IPS DF 6.9 (cell line): Measurements from ENCODE around the gene AS3MT.
A peak's percentile ranks its signal among the peaks of the same experiment; 100 is the strongest.
"Not testable (repeated sequence)": the region's sequence is repeated elsewhere in the genome, so short reads cannot be mapped to it uniquely, and the experiment has no call there.

ENCODE experiments used
- DNase-seq: peaks from one replicate; pipeline ENCODE4 v3.0.0-alpha.2; 2013; ENCODE audit warnings: low read depth, low spot score
- H3K27ac ChIP-seq: one replicate; pipeline ENCODE4 v1.5.1; 2013; ENCODE audit warnings: low read length, control low read depth
- H3K27me3 ChIP-seq: 2 replicates; pipeline ENCODE4 v1.6.1; 2013; ENCODE audit warnings: mild to moderate bottlenecking, low read length; ENCODE audit not compliant: control insufficient read depth, insufficient read depth
- H3K36me3 ChIP-seq: 2 replicates; pipeline ENCODE4 v1.6.1; 2013; ENCODE audit warnings: low read length; ENCODE audit not compliant: control insufficient read depth, insufficient read depth
- H3K4me1 ChIP-seq: 2 replicates; pipeline ENCODE4 v1.6.1; 2013; ENCODE audit warnings: low read length; ENCODE audit not compliant: control insufficient read depth, insufficient read depth
- H3K4me3 ChIP-seq: 2 replicates; pipeline ENCODE4 v1.5.1; 2013; ENCODE audit warnings: mild to moderate bottlenecking, low read length
- H3K9me3 ChIP-seq: 2 replicates; pipeline ENCODE4 v1.6.1; 2013; ENCODE audit warnings: low read length, inconsistent platforms; ENCODE audit not compliant: control insufficient read depth, insufficient read depth
- WGBS: extraction: QIAGEN DNeasy Blood & Tissue Kit; methylation state at CpG from one replicate; pipeline ENCODE4 v1.1.7; 2013; ENCODE audit warnings: mixed read lengths, missing lambda C conversion rate; ENCODE audit not compliant: insufficient read length, insufficient coverage; 5-methylcytosine and 5-hydroxymethylcytosine counted together

The AS3MT gene

GRCh38 chr10:102919246-102919959 lies 50.1 kb downstream of the AS3MT start:
- no peak for DNase-seq
- Histone ChIP-seq H3K4me3 (peak overlapping the region; percentile 94), H3K27ac (no peak overlapping the region), H3K4me1 (peaks cover 7% of the 10 kb centered on the region), H3K9me3 (no peaks in the 10 kb centered on the region), H3K27me3 (peaks cover 9% of the 10 kb centered on the region; the same call in 1 of the 2 replicates), H3K36me3 (peaks cover 2% of the 10 kb centered on the region; the same call in 1 of the 2 replicates)
- whole genome bisulfite sequencing, result no CpG with 5 or more reads among the region's 47 CpGs

- DNase-seq, result no peak
- H3K36me3 ChIP-seq, result peaks cover 2% of the 10 kb centered on the region; the same call in 1 of the 2 replicates
- H3K4me1 ChIP-seq, result peaks cover 7% of the 10 kb centered on the region
- no peaks in the 10 kb centered on the region for H3K9me3 ChIP-seq
- peak overlapping the region; percentile 94; the same call in 1 of the 2 replicates for H3K4me3 ChIP-seq
- WGBS, result no CpG with 5 or more reads among the region's 9 CpGs
- H3K27me3 ChIP-seq, result peaks cover 9% of the 10 kb centered on the region; the same call in 1 of the 2 replicates
- no peak overlapping the region for H3K27ac ChIP-seq
Measured at GRCh38 chr10:102919992-102920739, 50.9 kb downstream of the AS3MT start.

GRCh38 chr10:102923601-102924000 lies 54.3 kb downstream of the AS3MT start:
- Histone ChIP-seq H3K9me3 (no peaks in the 10 kb centered on the region), H3K27me3 (peaks cover 9% of the 10 kb centered on the region; the same call in 1 of the 2 replicates), H3K4me1 (peaks cover 7% of the 10 kb centered on the region), H3K4me3 (no peak overlapping the region), H3K36me3 (peaks cover 2% of the 10 kb centered on the region; the same call in 1 of the 2 replicates), H3K27ac (no peak overlapping the region)
- DNase-seq, result no peak

GRCh38 chr10:102926842-102927241 lies 57.6 kb downstream of the AS3MT start:
- H3K27ac ChIP-seq, result no peak overlapping the region
- H3K9me3 ChIP-seq, result no peaks in the 10 kb centered on the region
- H3K27me3 ChIP-seq, result no peaks in the 10 kb centered on the region
- DNase-seq, result no peak
- no peak overlapping the region for H3K4me3 ChIP-seq
- H3K4me1 ChIP-seq, result no peaks in the 10 kb centered on the region
- WGBS, result no CpG with 5 or more reads among the region's 6 CpGs
- H3K36me3 ChIP-seq, result no peaks in the 10 kb centered on the region

- Histone ChIP-seq H3K27ac (no peak overlapping the region), H3K9me3 (no peaks in the 10 kb centered on the region), H3K4me1 (no peaks in the 10 kb centered on the region), H3K4me3 (no peak overlapping the region), H3K36me3 (no peaks in the 10 kb centered on the region), H3K27me3 (no peaks in the 10 kb centered on the region)
- DNase-seq, result no peak
- no CpG with 5 or more reads among the region's 12 CpGs for WGBS
Measured at GRCh38 chr10:102927311-102928010, 58.2 kb downstream of the AS3MT start.

- no CpG with 5 or more reads among the region's 5 CpGs for WGBS
- H3K36me3 ChIP-seq, H3K27ac ChIP-seq, H3K4me1 ChIP-seq, H3K9me3 ChIP-seq, H3K27me3 ChIP-seq, H3K4me3 ChIP-seq, DNase-seq: not testable (repeated sequence)
Measured at GRCh38 chr10:102928442-102928841, 59.2 kb downstream of the AS3MT start.

GRCh38 chr10:102930720-102931119 lies 61.5 kb downstream of the AS3MT start:
- Histone ChIP-seq H3K4me3 (no peak overlapping the region), H3K27me3 (no peaks in the 10 kb centered on the region), H3K4me1 (no peaks in the 10 kb centered on the region), H3K27ac (no peak overlapping the region), H3K9me3 (no peaks in the 10 kb centered on the region), H3K36me3 (no peaks in the 10 kb centered on the region)
- WGBS, result no CpG with 5 or more reads among the region's 2 CpGs
- no peak for DNase-seq

GRCh38 chr10:102931643-102932042 lies 62.4 kb downstream of the AS3MT start:
- Histone ChIP-seq H3K27me3 (no peaks in the 10 kb centered on the region), H3K27ac (no peak overlapping the region), H3K4me1 (no peaks in the 10 kb centered on the region), H3K9me3 (no peaks in the 10 kb centered on the region), H3K4me3 (no peak overlapping the region), H3K36me3 (no peaks in the 10 kb centered on the region)
- no peak for DNase-seq
- WGBS, result no CpG with 5 or more reads among the region's 5 CpGs

- H3K36me3 ChIP-seq, result no peaks in the 10 kb centered on the region
- H3K4me3 ChIP-seq, result no peak overlapping the region
- DNase-seq, result no peak
- H3K4me1 ChIP-seq, result no peaks in the 10 kb centered on the region
- no peaks in the 10 kb centered on the region for H3K27me3 ChIP-seq
- H3K27ac ChIP-seq, result no peak overlapping the region
- WGBS, result no CpG with 5 or more reads among the region's 4 CpGs
- H3K9me3 ChIP-seq, result no peaks in the 10 kb centered on the region
Measured at GRCh38 chr10:102935505-102935904, 66.2 kb downstream of the AS3MT start.

GRCh38 chr10:102935939-102936605 lies 66.8 kb downstream of the AS3MT start:
- WGBS, result no CpG with 5 or more reads among the region's 3 CpGs
- no peak overlapping the region for H3K27ac ChIP-seq

More at GRCh38 chr10:102935939-102936605, 66.8 kb downstream of the AS3MT start:
- Histone ChIP-seq H3K9me3 (no peaks in the 10 kb centered on the region), H3K36me3 (no peaks in the 10 kb centered on the region), H3K4me1 (no peaks in the 10 kb centered on the region), H3K27me3 (no peaks in the 10 kb centered on the region), H3K4me3 (no peak overlapping the region)
- DNase-seq, result no peak
